ENCODE data around the gene PTPN23. TPM values are rescaled to one million over a fixed set of nuclear protein-coding genes. Genes with fewer than 3 reads are reported as not detected.

PTPN23 gene
- total and polyA plus RNA-seq, 9 of the 15 experiments (the other 6 are each of a cell fraction or from before 2014, with no cell fraction given), result 0.41 to 58.7 (median 7.2) TPM

GRCh38 chr3:47392933-47393332 is 12.1 kb downstream of the PTPN23 start:
- FAIRE-seq (no peak), DNase-seq (ENCODE audit: extremely low read depth in 1 of 4, low spot score in 3 of 4) (no peak), ATAC-seq (no peak)
- Histone ChIP-seq H3K4me3 (no peak overlapping the region), H3K9me1 (ENCODE audit: control insufficient read depth, insufficient read depth, low read length) (peaks cover 13% of the 10 kb centered on the region), H2AFZ (ENCODE audit: low read depth, low read length) (no peak overlapping the region), H3K4me2 (ENCODE audit: insufficient read depth, low read length) (no peak overlapping the region), H3K27ac (ENCODE audit: extremely low read depth, low read depth, low read length) (no peak overlapping the region), H3K4me1 (replicated peaks in 1 of 2; ENCODE audit: control insufficient read depth in 2 of 2, insufficient read depth in 2 of 2, low read length in 2 of 2) (peaks cover 6 to 21% of the 10 kb centered on the region in 2 experiments; a peak in 4 of 5 replicates), H3K36me3 (ENCODE audit: control insufficient read depth, insufficient read depth, low read length) (peaks cover 45% of the 10 kb centered on the region), H3K9ac (ENCODE audit: insufficient read depth in 1 of 2, low read depth in 2 of 2, low read length in 2 of 2) (no peak overlapping the region), H3K9me3 (replicated peaks; ENCODE audit: control insufficient read depth, insufficient read depth, low read depth, low read length) (no peaks in the 10 kb centered on the region), H4K20me1 (replicated peaks; ENCODE audit: control insufficient read depth, insufficient read depth, low read length) (peaks cover 28% of the 10 kb centered on the region; the same call in 1 of the 2 replicates), H3K79me2 (ENCODE audit: control insufficient read depth, insufficient read depth, low read length) (peaks cover 70% of the 10 kb centered on the region), H3K27me3 (ENCODE audit: control insufficient read depth in 2 of 2, insufficient read depth in 2 of 2, low read length in 2 of 2) (no peaks in the 10 kb centered on the region)
- in situ Hi-C loops (cut with MboI) (no loop called here), intact Hi-C loops (cut with micrococcal nuclease) (no loop called here)
- no peak for TF ChIP-seq SAP30 (IDR thresholded peaks at IDR 0.05; ENCODE audit: borderline replicate concordance, insufficient read depth, low read depth, low read length, poor library complexity, severe bottlenecking)
- TF ChIP-seq NR2C1 (IDR thresholded peaks at IDR 0.05), result no peak
- TF ChIP-seq NR2C1 (tag; IDR thresholded peaks at IDR 0.05), result no peak
- TF ChIP-seq ZKSCAN1 (IDR thresholded peaks at IDR 0.05; ENCODE audit: low read depth, low read length), result no peak
- TF ChIP-seq, protein P1, sequence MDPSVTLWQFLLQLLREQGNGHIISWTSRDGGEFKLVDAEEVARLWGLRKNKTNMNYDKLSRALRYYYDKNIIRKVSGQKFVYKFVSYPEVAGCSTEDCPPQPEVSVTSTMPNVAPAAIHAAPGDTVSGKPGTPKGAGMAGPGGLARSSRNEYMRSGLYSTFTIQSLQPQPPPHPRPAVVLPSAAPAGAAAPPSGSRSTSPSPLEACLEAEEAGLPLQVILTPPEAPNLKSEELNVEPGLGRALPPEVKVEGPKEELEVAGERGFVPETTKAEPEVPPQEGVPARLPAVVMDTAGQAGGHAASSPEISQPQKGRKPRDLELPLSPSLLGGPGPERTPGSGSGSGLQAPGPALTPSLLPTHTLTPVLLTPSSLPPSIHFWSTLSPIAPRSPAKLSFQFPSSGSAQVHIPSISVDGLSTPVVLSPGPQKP (CRISPR knock-in tag; IDR thresholded peaks at IDR 0.05), result no peak
- no peak for TF ChIP-seq RAD21 (CRISPR knock-in tag; conservative IDR thresholded peaks at IDR 0.05 in 1 of 2, IDR thresholded peaks at IDR 0.05 in 1 of 2)
- no peak for TF ChIP-seq STAT5B (CRISPR knock-in tag; IDR thresholded peaks at IDR 0.05)
- TF ChIP-seq ELF1 (tag; IDR thresholded peaks at IDR 0.05), result no peak
- no peak for TF ChIP-seq ZNF766 (CRISPR knock-in tag; conservative IDR thresholded peaks at IDR 0.05)
- no peak for TF ChIP-seq GTF2F1 (IDR thresholded peaks at IDR 0.05; ENCODE audit: low read depth, low read length)
- TF ChIP-seq FIP1L1 (IDR thresholded peaks at IDR 0.05; ENCODE audit: low read depth, low read length, poor library complexity, severe bottlenecking), result no peak
- no peak for TF ChIP-seq ZNF408 (CRISPR knock-in tag; IDR thresholded peaks at IDR 0.05; ENCODE audit: low read depth)
- no peak for TF ChIP-seq CBFA2T3 (IDR thresholded peaks at IDR 0.05)
- no peak for TF ChIP-seq HLTF (IDR thresholded peaks at IDR 0.05)
- TF ChIP-seq ZNF140 (CRISPR knock-in tag; IDR thresholded peaks at IDR 0.05), result no peak
- no TSS peak for BruUV-seq (replicated peaks)
- CTCF ChIA-PET (ENCODE audit: low intra/inter-chr PET ratio), result no interaction called here
- 82% methylated on average over 3 of the region's 3 CpGs for WGBS (ENCODE audit: insufficient coverage, low coverage, missing lambda C conversion rate)
- POLR2A ChIA-PET, result interaction anchor here (0.7 to 1.2 kb wide), 2 partner anchors 12 to 79 kb away, joined by 3 to 4 read pairs; partner anchors contain the start of gene PTPN23
